AG10803 (cell line): ENCODE measurements around the gene LEMD3.

ENCODE experiments used
- DNase-seq: peaks from one replicate; pipeline ENCODE4 v3.0.0; 2010; ENCODE audit warnings: low read depth
- H3K4me3 ChIP-seq: 2 replicates; pipeline ENCODE4 v1.5.1; 2011; ENCODE audit warnings: mild to moderate bottlenecking, low read length, control low read depth
- TF ChIP-seq, protein P1 (sequence below): conservative IDR thresholded peaks from 2 replicates; pipeline ENCODE4 v1.5.1; 2011; ENCODE audit warnings: mild to moderate bottlenecking, low read length, control low read depth, inconsistent platforms

Gene LEMD3

DNA sequence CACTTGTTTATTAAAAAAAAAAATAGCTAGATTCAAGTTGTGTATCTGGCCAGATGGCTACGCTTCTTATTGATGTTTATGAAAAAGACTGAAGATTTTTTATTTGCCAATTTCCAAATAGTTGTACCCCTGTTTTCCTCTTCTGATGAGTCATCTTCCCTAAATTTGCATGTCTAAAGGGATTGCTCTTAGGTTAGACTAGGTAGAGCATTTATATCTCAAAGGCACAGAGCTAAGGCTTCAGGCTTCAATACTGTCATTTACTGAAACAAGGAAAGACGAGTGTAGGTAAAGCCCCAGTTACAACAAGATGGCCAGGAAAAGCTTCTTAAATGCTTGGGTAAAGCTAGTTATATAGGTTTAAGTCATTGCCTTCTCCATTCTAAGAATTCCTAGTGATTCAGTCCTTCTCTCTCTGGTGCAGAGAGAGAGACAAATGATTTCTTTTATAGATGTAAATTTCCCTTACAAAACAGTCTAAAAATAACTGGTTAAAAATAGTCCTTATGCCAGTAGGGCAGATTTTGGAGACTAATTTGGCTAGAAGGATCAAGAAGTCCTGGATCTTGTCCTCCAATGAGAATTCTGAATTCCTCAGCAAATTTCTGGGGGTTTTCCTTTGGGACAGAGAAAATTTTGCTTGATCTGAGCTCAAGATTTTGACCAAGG lies 26.1 kb downstream of the LEMD3 start:
- no peak overlapping the region for H3K4me3 ChIP-seq
- TF ChIP-seq, protein P1, sequence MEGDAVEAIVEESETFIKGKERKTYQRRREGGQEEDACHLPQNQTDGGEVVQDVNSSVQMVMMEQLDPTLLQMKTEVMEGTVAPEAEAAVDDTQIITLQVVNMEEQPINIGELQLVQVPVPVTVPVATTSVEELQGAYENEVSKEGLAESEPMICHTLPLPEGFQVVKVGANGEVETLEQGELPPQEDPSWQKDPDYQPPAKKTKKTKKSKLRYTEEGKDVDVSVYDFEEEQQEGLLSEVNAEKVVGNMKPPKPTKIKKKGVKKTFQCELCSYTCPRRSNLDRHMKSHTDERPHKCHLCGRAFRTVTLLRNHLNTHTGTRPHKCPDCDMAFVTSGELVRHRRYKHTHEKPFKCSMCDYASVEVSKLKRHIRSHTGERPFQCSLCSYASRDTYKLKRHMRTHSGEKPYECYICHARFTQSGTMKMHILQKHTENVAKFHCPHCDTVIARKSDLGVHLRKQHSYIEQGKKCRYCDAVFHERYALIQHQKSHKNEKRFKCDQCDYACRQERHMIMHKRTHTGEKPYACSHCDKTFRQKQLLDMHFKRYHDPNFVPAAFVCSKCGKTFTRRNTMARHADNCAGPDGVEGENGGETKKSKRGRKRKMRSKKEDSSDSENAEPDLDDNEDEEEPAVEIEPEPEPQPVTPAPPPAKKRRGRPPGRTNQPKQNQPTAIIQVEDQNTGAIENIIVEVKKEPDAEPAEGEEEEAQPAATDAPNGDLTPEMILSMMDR, result no peak
- DNase-seq, result no peak

DNA sequence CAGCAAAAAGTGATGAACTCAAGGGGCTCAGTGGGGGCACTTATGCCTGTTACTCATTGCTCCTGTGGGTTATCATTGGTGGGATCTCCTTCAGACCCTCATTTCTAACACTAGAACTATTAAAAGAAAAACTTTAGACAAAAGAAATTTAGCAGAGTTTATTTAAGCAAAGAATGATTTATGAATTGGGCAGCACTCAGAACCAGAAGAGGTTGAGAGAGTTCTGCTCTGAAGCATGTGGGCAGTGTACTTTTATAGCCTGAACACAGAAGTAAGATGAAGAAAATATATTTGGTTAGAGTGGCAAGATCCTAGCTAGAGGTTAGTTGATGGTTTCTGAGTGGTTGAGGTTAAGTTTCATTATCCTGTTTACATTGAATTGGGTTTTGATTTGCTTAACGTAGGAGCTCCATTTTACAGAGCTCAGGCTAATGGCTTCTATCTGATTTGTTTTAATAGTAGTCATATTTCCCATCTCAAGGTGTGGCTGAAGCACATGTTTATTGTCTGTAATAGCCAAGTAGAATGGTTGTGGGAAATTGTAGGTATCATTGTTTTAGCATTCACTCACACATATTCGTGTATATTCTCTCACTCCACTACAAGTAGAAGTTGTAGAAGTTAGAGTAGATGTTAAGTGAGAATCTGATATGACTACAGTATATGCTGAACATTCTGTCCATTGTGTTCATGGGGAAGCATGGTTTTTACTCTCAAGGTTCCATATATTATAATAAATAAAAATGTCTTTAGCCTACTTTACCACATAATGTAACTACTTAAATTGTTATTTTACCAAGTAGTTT lies 27.6 kb downstream of the LEMD3 start:
- H3K4me3 ChIP-seq, result no peak overlapping the region
- DNase-seq, result no peak
- TF ChIP-seq, protein P1, result no peak

DNA sequence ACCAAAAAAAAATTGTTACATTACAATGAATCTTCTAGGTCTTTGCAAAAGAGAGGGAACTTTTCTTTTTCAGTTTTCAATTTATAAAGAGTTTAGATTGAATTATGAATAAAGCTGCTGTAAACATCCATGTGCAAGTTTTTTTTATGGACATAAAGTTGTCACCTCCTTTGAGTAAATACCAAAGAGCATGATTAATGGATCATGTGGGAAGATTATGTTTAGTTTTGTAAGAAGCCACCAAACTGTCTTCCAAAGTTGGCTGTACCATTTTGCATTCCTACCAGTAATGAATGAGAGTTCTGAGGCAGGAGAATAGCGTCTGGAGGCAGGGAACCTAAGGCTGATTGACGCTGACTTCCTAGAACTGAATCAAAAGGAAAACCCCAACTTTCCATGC lies 30.2 kb downstream of the LEMD3 start:
- DNase-seq, result peak; percentile 11
- H3K4me3 ChIP-seq, result no peak overlapping the region
- TF ChIP-seq, protein P1, result no peak

DNA sequence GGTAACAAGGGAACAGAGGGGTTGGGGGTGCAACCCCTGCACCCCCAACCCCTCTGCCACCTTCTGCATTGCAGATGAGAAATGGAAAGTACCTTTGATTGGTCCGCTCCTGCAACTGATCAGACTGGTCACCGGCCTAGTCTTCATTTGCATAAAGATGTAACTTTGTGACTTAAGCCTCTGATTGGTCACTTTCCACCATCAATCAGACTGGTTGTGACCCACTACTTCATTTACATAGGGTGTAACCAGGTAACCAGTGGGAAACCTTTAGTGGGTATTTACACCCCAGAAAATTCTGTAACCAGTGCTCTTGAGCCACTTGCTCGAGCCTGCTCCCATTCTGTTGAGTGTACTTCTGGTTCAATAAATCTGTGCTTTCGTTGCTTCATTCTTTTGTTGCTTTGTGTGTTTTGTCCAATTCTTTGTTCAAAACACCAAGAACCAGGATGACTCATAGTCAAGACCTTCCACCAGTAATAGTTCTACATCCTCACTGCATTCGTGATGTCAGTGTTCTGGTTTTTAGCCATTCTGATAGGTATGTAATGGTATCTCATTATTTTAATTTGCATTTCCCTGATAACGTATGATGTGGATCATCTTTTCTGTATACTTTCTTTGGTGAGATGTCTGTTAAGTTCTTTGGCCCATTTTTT lies 30.8 kb downstream of the LEMD3 start:
- H3K4me3 ChIP-seq, result no peak overlapping the region
- no peak for DNase-seq
- TF ChIP-seq, protein P1, result no peak

DNA sequence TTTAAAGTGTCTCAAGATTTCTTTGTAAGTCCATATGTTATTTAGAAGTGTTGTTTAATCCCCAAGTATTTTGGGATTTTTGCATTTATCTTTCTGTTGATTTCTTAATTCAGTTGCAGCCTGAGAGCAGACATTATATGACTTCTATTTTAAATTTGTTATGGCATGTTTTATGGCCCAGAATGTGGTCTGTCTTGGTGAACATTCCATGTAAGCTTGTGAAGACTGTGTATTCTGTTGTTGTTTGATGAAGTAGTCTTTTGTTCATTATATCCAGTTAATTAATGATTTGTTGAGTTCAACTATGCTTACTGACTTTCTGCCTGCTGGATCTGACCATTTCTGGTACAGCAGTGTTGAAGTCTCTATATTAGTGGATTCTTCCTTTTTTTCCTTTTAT lies 34.0 kb downstream of the LEMD3 start:
- TF ChIP-seq, protein P1, result no peak
- no peak for DNase-seq

DNA sequence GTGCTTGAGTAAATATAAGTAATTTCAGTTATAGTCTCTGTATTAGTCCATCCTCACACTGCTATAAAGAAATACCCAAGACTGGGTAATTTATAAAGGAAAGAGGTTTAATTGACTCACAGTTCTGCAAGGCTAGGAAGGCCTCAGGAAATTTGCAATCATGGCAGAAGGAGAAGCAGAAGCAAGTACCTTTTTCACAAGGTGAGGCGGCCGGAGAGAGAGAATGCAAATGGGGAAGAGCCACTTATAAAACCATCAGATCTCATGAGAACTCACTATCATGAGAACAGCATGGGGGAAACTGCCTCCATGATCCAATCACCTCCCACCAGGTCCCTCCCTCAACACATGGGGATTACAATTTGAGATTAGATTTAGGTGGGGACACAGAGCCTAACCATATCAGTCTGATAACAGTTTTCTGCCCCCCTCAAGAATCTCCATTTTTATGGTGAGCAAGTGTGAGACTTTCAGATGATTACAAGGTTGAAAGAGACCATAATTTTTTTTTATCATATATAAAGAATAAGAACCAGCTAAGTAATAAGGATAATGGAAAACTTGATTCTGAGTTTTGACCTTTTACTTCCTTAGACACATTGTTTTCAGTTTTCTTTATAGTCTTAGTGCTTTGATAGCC lies 35.6 kb downstream of the LEMD3 start:
- TF ChIP-seq, protein P1, result no peak
- no peak overlapping the region for H3K4me3 ChIP-seq
- no peak for DNase-seq

More for the DNA sequence above, 34.0 kb downstream of the LEMD3 start:
- H3K4me3 ChIP-seq, result no peak overlapping the region
